ENCODE results near the gene SYNDIG1L.

Gene SYNDIG1L

GRCh38 chr14:74426202-74426582 is at the start of gene SYNDIG1L:
SYNDIG1L (minus strand) TSS chr14:74426210; CDS start chr14:74409744, 16,466 bp downstream.
- FAIRE-seq (no peak), DNase-seq (ENCODE audit: insufficient read length, low spot score) (peak; percentile 49)
- no peak for TF ChIP-seq CTCF (IDR thresholded peaks at IDR 0.05; ENCODE audit: insufficient read depth, missing control alignments)

GRCh38 chr14:74475678-74476077 is 49.7 kb upstream of the SYNDIG1L start:
- TF ChIP-seq CTCF (IDR thresholded peaks at IDR 0.05; ENCODE audit: insufficient read depth, missing control alignments): no peak
- peak; percentile 66 for FAIRE-seq

GRCh38 chr14:74474376-74474775 is 48.4 kb upstream of the SYNDIG1L start:
- no peak for DNase-seq (ENCODE audit: insufficient read length, low spot score)
- no peak for FAIRE-seq
- TF ChIP-seq CTCF (IDR thresholded peaks at IDR 0.05; ENCODE audit: insufficient read depth, missing control alignments): no peak

More at GRCh38 chr14:74475678-74476077, 49.7 kb upstream of the SYNDIG1L start:
- peak; percentile 49 for DNase-seq (ENCODE audit: insufficient read length, low spot score)

- no peak for FAIRE-seq
- no peak for TF ChIP-seq CTCF (IDR thresholded peaks at IDR 0.05; ENCODE audit: insufficient read depth, missing control alignments)
- no peak for DNase-seq (ENCODE audit: insufficient read length, low spot score)
Measured at GRCh38 chr14:74472601-74473000, 46.6 kb upstream of the SYNDIG1L start.

GRCh38 chr14:74469548-74470518 is 43.8 kb upstream of the SYNDIG1L start:
- DNase-seq (ENCODE audit: insufficient read length, low spot score) (no peak), FAIRE-seq (no peak)
- TF ChIP-seq CTCF (IDR thresholded peaks at IDR 0.05; ENCODE audit: insufficient read depth, missing control alignments): no peak

- TF ChIP-seq CTCF (IDR thresholded peaks at IDR 0.05; ENCODE audit: insufficient read depth, missing control alignments): no peak
- DNase-seq (ENCODE audit: insufficient read length, low spot score) (no peak), FAIRE-seq (no peak)
Measured at GRCh38 chr14:74468513-74468912, 42.5 kb upstream of the SYNDIG1L start.

GRCh38 chr14:74465335-74465734 is 39.3 kb upstream of the SYNDIG1L start:
- TF ChIP-seq CTCF (IDR thresholded peaks at IDR 0.05; ENCODE audit: insufficient read depth, missing control alignments): no peak
- FAIRE-seq: no peak
- DNase-seq (ENCODE audit: insufficient read length, low spot score): no peak
